ENCODE measurements around the gene TANC1.

TANC1 gene

DNA sequence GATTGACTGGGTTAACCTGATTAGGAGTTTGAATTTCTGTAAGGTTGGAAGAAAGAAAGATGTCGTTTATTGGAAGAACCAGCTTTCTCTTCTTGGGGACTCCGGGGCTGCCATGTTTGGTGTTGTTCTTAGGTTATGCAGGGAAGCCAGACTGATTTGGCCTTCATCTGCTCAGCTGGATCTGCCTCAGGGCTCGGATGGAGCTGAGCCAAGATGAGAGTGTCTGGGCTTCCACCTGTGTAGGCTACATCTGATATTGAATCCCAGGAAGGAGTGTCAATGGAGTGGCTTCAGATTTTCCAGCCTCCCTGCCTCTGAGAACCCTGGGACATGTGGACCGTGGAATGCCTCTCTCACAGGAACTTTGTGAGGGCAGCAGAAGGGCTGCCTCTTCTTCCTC, 192.0 kb downstream of the TANC1 start:
- FAIRE-seq (no peak), DNase-seq (ENCODE audit: insufficient read length, low spot score) (no peak)
- TF ChIP-seq, protein P1, sequence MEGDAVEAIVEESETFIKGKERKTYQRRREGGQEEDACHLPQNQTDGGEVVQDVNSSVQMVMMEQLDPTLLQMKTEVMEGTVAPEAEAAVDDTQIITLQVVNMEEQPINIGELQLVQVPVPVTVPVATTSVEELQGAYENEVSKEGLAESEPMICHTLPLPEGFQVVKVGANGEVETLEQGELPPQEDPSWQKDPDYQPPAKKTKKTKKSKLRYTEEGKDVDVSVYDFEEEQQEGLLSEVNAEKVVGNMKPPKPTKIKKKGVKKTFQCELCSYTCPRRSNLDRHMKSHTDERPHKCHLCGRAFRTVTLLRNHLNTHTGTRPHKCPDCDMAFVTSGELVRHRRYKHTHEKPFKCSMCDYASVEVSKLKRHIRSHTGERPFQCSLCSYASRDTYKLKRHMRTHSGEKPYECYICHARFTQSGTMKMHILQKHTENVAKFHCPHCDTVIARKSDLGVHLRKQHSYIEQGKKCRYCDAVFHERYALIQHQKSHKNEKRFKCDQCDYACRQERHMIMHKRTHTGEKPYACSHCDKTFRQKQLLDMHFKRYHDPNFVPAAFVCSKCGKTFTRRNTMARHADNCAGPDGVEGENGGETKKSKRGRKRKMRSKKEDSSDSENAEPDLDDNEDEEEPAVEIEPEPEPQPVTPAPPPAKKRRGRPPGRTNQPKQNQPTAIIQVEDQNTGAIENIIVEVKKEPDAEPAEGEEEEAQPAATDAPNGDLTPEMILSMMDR (IDR thresholded peaks at IDR 0.05; ENCODE audit: insufficient read depth, missing control alignments): no peak

GRCh38 chr2:159160954-159161353, 192.5 kb downstream of the TANC1 start:
- FAIRE-seq: no peak
- TF ChIP-seq, protein P1 (IDR thresholded peaks at IDR 0.05; ENCODE audit: insufficient read depth, missing control alignments): no peak
- DNase-seq (ENCODE audit: insufficient read length, low spot score): no peak

DNA sequence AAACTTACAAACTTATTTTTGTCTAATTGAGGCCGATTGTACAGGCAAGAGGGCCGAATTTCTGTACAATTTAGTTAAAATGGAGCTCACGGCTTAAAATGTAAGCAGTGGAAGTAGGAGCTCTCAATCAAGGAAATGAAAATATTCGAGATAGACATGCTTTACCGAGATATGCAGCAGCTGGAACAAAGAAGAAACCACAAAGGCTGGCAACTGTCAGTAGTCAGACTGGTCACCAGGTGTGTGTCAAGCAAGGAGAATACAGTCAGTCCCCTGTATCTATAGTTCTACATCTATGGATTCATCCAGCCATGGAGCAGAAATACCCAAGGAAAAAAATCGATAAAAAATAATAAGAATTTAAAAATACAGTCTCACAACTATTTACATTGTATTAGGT, 195.5 kb downstream of the TANC1 start:
- FAIRE-seq (no peak), DNase-seq (ENCODE audit: insufficient read length, low spot score) (no peak)

DNA sequence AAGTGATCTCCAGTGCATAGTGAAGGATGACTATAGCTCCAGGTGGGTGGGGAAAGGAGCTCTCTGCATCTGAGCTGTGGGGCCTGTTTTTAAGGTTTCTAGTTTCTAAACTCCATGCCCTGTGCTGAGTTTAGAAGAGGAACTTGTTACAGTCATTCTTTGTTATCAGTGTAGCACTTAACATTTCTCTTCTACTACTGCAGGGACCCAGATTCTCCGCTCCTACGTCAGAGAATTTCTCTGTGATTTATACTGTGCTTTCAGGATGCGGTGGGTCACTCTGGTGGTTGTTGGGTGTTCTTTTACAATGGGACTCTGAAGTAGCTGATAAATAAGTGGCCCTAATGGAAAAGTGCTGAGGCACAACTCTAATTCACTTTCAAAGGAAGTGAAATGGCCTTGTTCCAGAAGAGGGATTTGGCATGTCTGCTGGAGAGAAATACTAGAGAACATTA, 196.0 kb downstream of the TANC1 start:
- no peak for FAIRE-seq
- DNase-seq (ENCODE audit: insufficient read length, low spot score): no peak
- TF ChIP-seq, protein P1 (IDR thresholded peaks at IDR 0.05; ENCODE audit: insufficient read depth, missing control alignments): no peak

More for the DNA sequence above, 195.5 kb downstream of the TANC1 start:
- TF ChIP-seq, protein P1 (IDR thresholded peaks at IDR 0.05; ENCODE audit: insufficient read depth, missing control alignments): no peak

GRCh38 chr2:159165048-159165447, 196.6 kb downstream of the TANC1 start:
- TF ChIP-seq, protein P1 (IDR thresholded peaks at IDR 0.05; ENCODE audit: insufficient read depth, missing control alignments): no peak
- DNase-seq (ENCODE audit: insufficient read length, low spot score) (no peak), FAIRE-seq (no peak)

GRCh38 chr2:159168707-159169106, 200.3 kb downstream of the TANC1 start:
- no peak for DNase-seq (ENCODE audit: insufficient read length, low spot score)
- FAIRE-seq: no peak
- TF ChIP-seq, protein P1 (IDR thresholded peaks at IDR 0.05; ENCODE audit: insufficient read depth, missing control alignments): no peak

DNA sequence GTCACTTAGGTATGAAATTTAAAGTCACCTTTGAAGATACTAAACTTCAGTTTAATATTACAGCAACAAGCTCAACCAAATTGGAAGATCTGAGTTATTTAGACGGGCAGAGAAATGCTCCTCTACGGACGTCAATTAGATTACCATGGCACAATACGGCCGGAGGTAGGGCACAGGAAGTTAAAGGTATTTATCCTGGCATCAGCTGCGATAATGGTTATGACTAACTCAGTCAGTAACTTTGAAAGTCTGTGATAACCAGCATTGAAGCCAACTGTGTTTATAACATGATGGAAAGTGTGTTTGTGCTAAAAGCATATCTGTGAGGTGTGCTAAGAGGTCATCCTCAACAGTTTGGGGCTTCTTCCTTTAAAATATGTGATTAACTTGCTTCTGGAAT, 200.7 kb downstream of the TANC1 start:
- TF ChIP-seq, protein P1 (IDR thresholded peaks at IDR 0.05; ENCODE audit: insufficient read depth, missing control alignments): no peak
- no peak for FAIRE-seq
- no peak for DNase-seq (ENCODE audit: insufficient read length, low spot score)
